ENCODE measurements around the gene TSC22D4.
"Not testable (repeated sequence)": the region's sequence is repeated elsewhere in the genome, so short reads cannot be mapped to it uniquely, and the experiment has no call there.

The TSC22D4 gene

GRCh38 chr7:100472854-100473499 is 6.0 kb downstream of the TSC22D4 start:
- no peak for DNase-seq (ENCODE audit: low spot score)

DNA sequence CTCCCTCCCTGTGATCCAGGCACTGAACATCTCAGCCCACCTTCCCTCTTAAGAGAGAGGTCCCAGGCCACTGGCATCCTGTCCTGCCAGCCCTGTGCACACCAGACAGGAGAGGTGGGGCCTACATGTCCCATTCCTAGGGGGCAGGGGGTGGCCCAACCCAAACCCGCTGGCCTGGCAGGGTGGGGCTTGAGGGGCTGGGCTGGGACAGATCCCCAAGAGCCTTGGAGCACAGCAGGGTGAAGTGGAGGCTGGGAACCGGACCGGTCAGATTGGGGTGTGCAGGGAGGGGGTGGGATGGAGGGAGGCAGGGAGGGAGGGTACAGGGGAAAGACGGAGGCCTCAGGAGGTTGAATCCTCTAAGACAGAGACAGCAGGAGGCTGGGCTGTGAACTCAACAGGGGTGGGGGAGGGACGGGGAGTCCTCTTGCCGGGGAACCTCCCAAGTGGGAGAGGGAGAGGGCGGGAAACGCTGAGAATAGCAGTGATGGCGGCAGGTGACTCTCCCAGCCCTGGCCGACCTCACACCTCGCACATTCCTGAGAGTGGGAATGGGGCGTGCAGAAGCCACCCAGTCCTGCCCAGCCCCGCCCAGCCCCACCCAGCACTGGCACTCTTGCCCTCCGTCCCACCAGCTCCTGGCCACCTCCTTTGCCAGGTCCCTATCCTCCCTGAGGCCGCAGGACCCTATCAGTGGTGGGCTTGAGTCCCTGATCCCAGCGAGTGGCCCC is 6.7 kb downstream of the TSC22D4 start:
- DNase-seq (ENCODE audit: low spot score) = no peak

- DNase-seq (ENCODE audit: low spot score) = no peak
Observed at GRCh38 chr7:100471021-100471420, 8.0 kb downstream of the TSC22D4 start.

DNA sequence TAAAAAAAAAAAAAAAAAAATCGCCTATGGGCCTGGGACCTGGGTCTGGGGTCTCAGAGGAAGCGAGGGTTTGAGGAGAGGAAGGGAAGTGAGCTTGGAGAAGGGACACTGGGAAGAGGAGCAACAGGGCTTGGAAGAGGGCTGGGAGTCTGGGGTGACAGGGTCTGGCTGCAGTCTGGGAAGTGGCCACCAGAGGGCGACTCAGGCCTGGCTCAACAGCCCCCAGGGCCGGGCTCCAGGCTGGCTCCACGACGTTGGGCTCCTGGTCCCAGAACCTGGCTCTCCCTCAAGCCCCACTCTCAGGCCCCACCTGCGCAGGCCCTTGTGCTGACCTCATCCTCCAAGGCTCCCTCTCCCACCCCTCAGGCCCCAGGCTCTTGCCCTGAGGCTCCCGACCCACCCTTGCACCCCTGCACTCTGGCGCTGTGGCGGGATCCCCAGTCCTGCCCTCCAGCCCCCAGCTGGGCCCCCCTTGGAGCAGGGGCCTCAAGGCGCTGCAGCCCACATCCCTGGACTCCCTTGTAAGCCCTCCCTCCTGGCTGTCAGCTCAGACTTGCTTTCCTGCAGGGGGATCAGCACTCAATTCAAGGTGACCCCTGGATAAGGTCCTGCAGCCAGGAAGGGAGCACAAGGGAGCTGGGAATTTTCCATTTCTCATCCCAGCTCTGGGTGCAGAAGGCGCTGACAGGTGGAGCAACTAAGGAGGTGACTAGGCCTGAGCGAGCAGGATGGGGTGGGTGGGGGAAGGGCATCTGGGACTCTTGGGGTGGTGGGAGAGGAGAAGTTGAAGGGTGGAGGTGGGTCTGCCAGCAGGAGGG is 9.6 kb downstream of the TSC22D4 start:
- peak; percentile 99 for DNase-seq (ENCODE audit: low spot score)

DNA sequence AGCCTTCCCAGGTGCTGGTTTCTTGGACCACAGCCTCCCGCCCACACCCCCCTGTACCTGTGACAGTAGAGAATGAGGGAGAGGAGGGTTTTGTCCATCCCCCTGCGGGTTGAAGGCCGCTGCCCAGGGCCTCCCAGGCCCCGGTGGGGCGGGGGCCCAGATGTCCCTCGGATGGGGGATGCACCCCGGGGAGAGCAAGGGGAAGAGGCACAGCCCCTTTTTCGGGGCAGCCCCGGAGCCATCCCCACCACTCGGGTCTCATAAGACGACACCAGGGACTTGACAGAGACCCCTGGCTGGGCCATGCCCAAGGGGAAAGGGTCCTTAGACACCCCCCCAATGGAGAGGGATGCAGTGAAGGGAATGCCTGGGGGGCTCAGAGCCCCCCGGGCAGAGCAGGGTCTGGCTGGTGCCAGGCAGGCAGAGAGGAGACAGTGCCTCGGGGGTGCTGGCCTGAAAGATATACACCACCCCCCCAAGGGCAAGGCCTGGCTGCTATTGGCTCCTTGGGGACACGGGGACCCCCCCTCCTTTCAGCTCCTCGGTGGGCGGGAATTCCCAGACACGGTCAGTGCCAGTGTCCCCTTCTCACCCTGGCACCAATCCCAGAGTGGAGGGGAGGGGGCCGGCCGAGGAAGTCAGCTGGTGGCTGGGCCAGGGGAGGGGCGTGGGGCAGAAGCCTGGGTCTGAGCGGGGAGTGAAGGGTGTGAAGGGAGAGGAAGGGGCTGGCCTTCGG is 11.2 kb downstream of the TSC22D4 start:
- DNase-seq (ENCODE audit: low spot score) = no peak

- DNase-seq (ENCODE audit: low spot score) = no peak
Observed at GRCh38 chr7:100466653-100467605, 12.1 kb downstream of the TSC22D4 start.

DNA sequence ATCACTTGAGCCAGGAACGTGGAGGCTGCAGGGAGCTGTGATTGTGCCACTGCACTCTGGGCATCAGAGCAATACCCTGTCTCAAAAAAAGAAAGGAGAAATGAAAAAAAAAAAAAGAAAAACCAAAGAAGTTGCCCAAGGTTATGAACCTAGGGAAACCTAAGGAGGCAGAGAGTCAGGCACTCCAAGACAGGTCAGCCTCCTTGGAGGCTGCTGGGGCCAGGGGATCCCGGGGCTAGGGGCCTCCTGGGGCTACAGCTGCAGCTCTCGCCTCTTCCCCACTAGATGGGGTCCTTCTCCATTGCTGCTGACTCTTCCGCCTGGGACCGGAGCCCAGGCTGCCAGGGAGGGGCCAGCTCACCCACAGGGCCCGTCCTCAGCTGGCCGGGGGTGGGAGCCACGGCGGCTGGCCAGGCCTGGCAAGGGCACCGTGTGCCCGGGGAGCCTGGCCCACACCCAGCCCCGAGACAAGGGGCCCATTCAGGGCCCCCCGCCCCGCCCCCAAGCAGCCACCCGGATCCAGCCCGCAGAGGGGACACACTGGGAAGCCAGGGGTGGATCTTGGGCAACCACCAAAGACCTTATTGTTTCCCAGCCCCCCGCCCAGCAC is 13.2 kb downstream of the TSC22D4 start:
- peak; percentile 97 for DNase-seq (ENCODE audit: low spot score)

- DNase-seq (ENCODE audit: low spot score) = no peak
Observed at GRCh38 chr7:100465299-100465698, 13.7 kb downstream of the TSC22D4 start.

DNA sequence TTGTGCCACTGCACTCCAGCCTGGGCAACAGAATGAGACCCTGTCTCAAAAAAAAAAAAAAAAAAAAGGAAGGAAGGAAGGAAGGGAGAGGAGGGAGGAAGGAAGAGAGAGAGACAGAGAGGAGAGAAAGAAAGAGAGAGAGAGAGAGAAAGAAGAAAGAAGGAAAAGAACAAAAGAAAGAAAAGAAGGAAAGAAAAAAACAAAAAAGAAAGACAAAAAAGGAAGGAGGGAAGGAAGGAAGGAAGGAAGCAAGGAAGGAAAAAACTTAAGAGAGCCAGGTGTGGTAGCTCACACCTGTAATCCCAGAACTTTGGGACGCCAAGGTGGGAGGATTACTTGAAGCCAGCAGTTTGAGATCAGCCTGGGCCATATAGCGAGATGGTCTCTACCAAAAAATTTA is 14.2 kb downstream of the TSC22D4 start:
- no peak for DNase-seq (ENCODE audit: low spot score)

GRCh38 chr7:100464210-100464660 is 14.8 kb downstream of the TSC22D4 start, which contains the start of gene SPACDR:
Gene SPACDR (minus strand): TSS chr7:100464260. CDS start chr7:100464025, 235 bp downstream.
- DNase-seq (ENCODE audit: low spot score) = no peak

DNA sequence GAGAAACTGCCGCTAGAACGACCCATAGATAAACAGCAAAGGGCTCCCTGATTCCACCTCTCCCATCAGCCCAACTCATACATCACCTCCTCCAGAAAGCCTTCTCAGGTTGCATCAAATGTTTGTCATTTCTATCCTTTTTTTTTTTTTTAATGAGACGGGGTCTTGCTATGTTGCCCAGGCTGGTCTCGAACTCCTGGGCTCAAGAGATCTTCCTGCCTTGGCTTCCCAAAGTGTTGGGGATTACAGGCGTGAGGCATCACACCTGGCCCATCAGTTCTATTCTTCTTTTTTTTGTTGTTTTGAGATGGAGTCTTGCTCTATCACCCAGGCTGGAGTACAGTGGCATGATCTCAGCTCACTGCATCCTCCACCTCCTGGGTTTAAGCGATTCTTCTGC is 22.0 kb downstream of the TSC22D4 start:
- DNase-seq (ENCODE audit: low spot score) = no peak

- DNase-seq (ENCODE audit: low spot score) = no peak
Observed at GRCh38 chr7:100456562-100456961, 22.5 kb downstream of the TSC22D4 start.

DNA sequence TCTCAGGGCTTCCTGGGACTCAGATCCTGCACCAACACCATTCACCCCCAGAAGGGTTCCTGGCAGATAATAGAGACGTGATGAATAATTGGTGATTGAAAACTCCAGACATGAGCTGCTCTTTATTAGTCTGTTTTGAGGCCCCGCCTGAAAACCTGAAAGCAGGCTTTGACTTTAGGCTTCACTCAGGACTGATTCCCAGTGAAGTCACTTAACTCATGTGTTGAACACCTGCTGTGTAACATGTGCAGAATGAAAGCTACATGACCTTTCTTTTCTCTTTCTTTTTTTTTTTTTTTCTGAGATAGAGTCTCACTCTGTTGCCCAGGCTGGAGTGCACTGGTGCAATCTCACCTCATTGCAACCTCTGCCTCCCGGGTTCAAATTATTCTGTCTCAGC is 23.8 kb downstream of the TSC22D4 start:
- no peak for DNase-seq (ENCODE audit: low spot score)

DNA sequence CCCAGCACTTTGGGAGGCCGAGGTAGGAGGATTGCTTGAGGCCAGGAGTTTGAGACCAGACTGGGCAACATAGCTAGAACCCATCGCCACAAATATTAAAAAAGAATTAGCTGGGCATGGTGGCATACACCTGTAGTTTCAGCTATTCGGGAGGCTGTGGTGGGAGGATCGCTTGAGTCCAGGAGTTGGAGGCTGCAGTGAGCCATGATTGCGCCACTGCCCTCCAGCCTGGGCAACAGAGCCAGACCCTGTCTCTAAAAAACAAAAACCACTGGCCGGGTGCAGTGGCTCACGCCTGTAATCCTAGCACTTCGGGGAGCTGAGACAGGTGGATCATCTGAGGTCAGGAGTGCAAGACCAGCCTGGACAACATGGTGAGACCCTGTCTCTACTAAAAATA is 25.2 kb downstream of the TSC22D4 start:
- DNase-seq (ENCODE audit: low spot score) = not testable (repeated sequence)

DNA sequence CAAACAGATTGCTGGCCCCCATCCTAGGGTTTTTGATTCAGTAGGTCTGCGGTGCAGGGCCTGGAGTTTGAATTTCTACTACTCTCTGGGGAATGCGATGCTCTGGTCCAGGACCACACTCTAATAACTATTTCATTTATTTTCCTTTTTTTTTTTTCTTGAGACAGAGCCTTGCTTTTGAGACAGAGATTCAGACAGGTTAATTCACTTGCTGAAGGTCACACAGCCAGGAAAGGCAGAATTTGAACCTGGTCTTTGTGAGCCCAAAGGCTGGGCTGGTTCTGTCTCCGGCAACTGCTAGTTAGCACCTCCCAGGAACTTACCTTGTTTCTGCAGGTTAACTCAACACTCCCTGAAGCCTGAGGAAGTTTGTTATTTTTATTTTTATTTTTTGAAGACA is 26.5 kb downstream of the TSC22D4 start:
- no peak for DNase-seq (ENCODE audit: low spot score)

DNA sequence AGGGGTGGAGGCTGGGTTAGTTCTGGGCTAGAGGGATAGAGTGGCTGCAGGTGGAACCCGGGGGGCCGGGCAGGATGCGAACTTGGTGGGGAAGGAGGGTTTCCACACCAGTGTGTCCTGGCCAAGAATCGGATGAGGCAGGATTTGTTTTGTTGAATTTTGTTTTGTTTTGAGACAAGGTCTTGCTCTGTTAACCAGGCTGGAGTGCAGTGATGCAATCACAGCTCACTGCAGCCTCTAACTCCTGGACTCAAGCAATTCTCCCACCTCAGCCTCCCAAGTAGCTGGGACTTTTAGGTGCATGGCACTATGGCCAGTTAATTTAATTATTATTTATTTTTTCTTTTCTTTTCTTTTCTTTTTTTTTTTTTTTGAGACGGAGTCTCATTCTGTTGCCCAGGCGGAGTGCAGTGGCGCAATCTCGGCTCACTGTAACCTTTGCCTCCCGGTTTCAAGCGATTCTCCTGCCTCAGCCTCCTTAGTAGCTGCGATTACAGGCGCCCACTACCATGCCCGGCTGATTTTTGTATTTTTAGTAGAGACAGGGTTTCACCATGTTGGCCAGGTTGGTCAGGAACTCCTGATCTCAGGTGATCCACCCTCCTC is 29.7 kb downstream of the TSC22D4 start:
- DNase-seq (ENCODE audit: low spot score) = no peak

- DNase-seq (ENCODE audit: low spot score) = not testable (repeated sequence)
Observed at GRCh38 chr7:100447363-100447762, 31.7 kb downstream of the TSC22D4 start.

- DNase-seq (ENCODE audit: low spot score) = no peak
Observed at GRCh38 chr7:100446040-100446439, 33.0 kb downstream of the TSC22D4 start.

- peak; percentile 67 for DNase-seq (ENCODE audit: low spot score)
Observed at GRCh38 chr7:100444311-100445278, 34.4 kb downstream of the TSC22D4 start.

Data from HuH-7.5 (cell line).